ENCODE results near the gene PDE4A. TPM values are rescaled to one million over a fixed set of nuclear protein-coding genes. Genes with fewer than 3 reads are reported as not detected.

PDE4A gene
- polyA plus RNA-seq, 1 donor: 2.2 TPM

- Histone ChIP-seq H3K27me3 (ENCODE audit: control insufficient read depth, insufficient read depth, low read length) (peaks cover 89% of the 10 kb centered on the region), H3K36me3 (ENCODE audit: control insufficient read depth, insufficient read depth, low read length) (no peaks in the 10 kb centered on the region), H3K9me3 (ENCODE audit: control insufficient read depth, low read depth, low read length) (peaks cover 8% of the 10 kb centered on the region), H3K27ac (ENCODE audit: low read length) (no peak overlapping the region), H3K4me3 (ENCODE audit: low read length) (no peak overlapping the region), H3K4me1 (ENCODE audit: control insufficient read depth, insufficient read depth, low read length) (no peaks in the 10 kb centered on the region)
- WGBS (ENCODE audit: insufficient coverage, low lambda C conversion rate): no CpG with 5 or more reads among the region's 38 CpGs
- peak; percentile 58 to 60 for DNase-seq
Observed at GRCh38 chr19:10424011-10424637, 3.8 kb downstream of the PDE4A start.

GRCh38 chr19:10427169-10427568, 6.8 kb downstream of the PDE4A start:
- no peak overlapping the region for H3K27ac ChIP-seq (ENCODE audit: low read length)
- WGBS (ENCODE audit: insufficient coverage, low lambda C conversion rate): 80% methylated on average over 3 of the region's 6 CpGs
- H3K4me3 ChIP-seq (ENCODE audit: low read length): no peak overlapping the region
- peaks cover 8% of the 10 kb centered on the region for H3K4me1 ChIP-seq (ENCODE audit: control insufficient read depth, insufficient read depth, low read length)
- no peaks in the 10 kb centered on the region for H3K36me3 ChIP-seq (ENCODE audit: control insufficient read depth, insufficient read depth, low read length)
- H3K27me3 ChIP-seq (ENCODE audit: control insufficient read depth, insufficient read depth, low read length): peaks cover 88% of the 10 kb centered on the region
- peaks cover 9% of the 10 kb centered on the region for H3K9me3 ChIP-seq (ENCODE audit: control insufficient read depth, low read depth, low read length)
- no peak for DNase-seq

GRCh38 chr19:10428996-10429381, 8.7 kb downstream of the PDE4A start:
- Histone ChIP-seq H3K27me3 (ENCODE audit: control insufficient read depth, insufficient read depth, low read length) (peaks cover 85% of the 10 kb centered on the region), H3K36me3 (ENCODE audit: control insufficient read depth, insufficient read depth, low read length) (no peaks in the 10 kb centered on the region), H3K9me3 (ENCODE audit: control insufficient read depth, low read depth, low read length) (peaks cover 9% of the 10 kb centered on the region), H3K27ac (ENCODE audit: low read length) (no peak overlapping the region), H3K4me1 (ENCODE audit: control insufficient read depth, insufficient read depth, low read length) (peaks cover 8% of the 10 kb centered on the region), H3K4me3 (ENCODE audit: low read length) (no peak overlapping the region)
- no peak for DNase-seq
- 89% methylated on average over 4 of the region's 5 CpGs for WGBS (ENCODE audit: insufficient coverage, low lambda C conversion rate)

- DNase-seq: peak in 1 of 2 donors; percentile 25
- Histone ChIP-seq H3K27ac (ENCODE audit: low read length) (no peak overlapping the region), H3K9me3 (ENCODE audit: control insufficient read depth, low read depth, low read length) (peaks cover 4% of the 10 kb centered on the region), H3K4me1 (ENCODE audit: control insufficient read depth, insufficient read depth, low read length) (peaks cover 8% of the 10 kb centered on the region), H3K36me3 (ENCODE audit: control insufficient read depth, insufficient read depth, low read length) (no peaks in the 10 kb centered on the region), H3K4me3 (ENCODE audit: low read length) (peak overlapping the region; percentile 11), H3K27me3 (ENCODE audit: control insufficient read depth, insufficient read depth, low read length) (peaks cover 68% of the 10 kb centered on the region)
- no CpG with 5 or more reads among the region's 75 CpGs for WGBS (ENCODE audit: insufficient coverage, low lambda C conversion rate)
Observed at GRCh38 chr19:10430505-10431253, 10.3 kb downstream of the PDE4A start.

- peaks cover 4% of the 10 kb centered on the region for H3K9me3 ChIP-seq (ENCODE audit: control insufficient read depth, low read depth, low read length)
- H3K27ac ChIP-seq (ENCODE audit: low read length): no peak overlapping the region
- peak overlapping the region; percentile 11 for H3K4me3 ChIP-seq (ENCODE audit: low read length)
- DNase-seq: no peak
- 0% methylated on average over 2 of the region's 25 CpGs for WGBS (ENCODE audit: insufficient coverage, low lambda C conversion rate)
- no peaks in the 10 kb centered on the region for H3K36me3 ChIP-seq (ENCODE audit: control insufficient read depth, insufficient read depth, low read length)
- peaks cover 8% of the 10 kb centered on the region for H3K4me1 ChIP-seq (ENCODE audit: control insufficient read depth, insufficient read depth, low read length)
- H3K27me3 ChIP-seq (ENCODE audit: control insufficient read depth, insufficient read depth, low read length): peaks cover 61% of the 10 kb centered on the region
Observed at GRCh38 chr19:10431254-10431942, 11.1 kb downstream of the PDE4A start.

- no peak overlapping the region for H3K27ac ChIP-seq (ENCODE audit: low read length)
Observed at GRCh38 chr19:10431943-10432735, 11.8 kb downstream of the PDE4A start.

GRCh38 chr19:10432736-10433130, 12.4 kb downstream of the PDE4A start:
- Histone ChIP-seq H3K4me3 (ENCODE audit: low read length) (no peak overlapping the region), H3K27me3 (ENCODE audit: control insufficient read depth, insufficient read depth, low read length) (peaks cover 47% of the 10 kb centered on the region), H3K36me3 (ENCODE audit: control insufficient read depth, insufficient read depth, low read length) (no peaks in the 10 kb centered on the region), H3K4me1 (ENCODE audit: control insufficient read depth, insufficient read depth, low read length) (peaks cover 8% of the 10 kb centered on the region), H3K9me3 (ENCODE audit: control insufficient read depth, low read depth, low read length) (peaks cover 4% of the 10 kb centered on the region), H3K27ac (ENCODE audit: low read length) (no peak overlapping the region)
- WGBS (ENCODE audit: insufficient coverage, low lambda C conversion rate): no CpG with 5 or more reads among the region's 2 CpGs
- DNase-seq: no peak

More at GRCh38 chr19:10431943-10432735, 11.8 kb downstream of the PDE4A start:
- H3K4me3 ChIP-seq (ENCODE audit: low read length): peak overlapping the region; percentile 11
- H3K9me3 ChIP-seq (ENCODE audit: control insufficient read depth, low read depth, low read length): peaks cover 4% of the 10 kb centered on the region
- no CpG with 5 or more reads among the region's 64 CpGs for WGBS (ENCODE audit: insufficient coverage, low lambda C conversion rate)
- peak in 1 of 2 donors; percentile 46 for DNase-seq
- peaks cover 53% of the 10 kb centered on the region for H3K27me3 ChIP-seq (ENCODE audit: control insufficient read depth, insufficient read depth, low read length)
- H3K36me3 ChIP-seq (ENCODE audit: control insufficient read depth, insufficient read depth, low read length): no peaks in the 10 kb centered on the region
- peaks cover 8% of the 10 kb centered on the region for H3K4me1 ChIP-seq (ENCODE audit: control insufficient read depth, insufficient read depth, low read length)

- Histone ChIP-seq H3K4me3 (ENCODE audit: low read length) (no peak overlapping the region), H3K9me3 (ENCODE audit: control insufficient read depth, low read depth, low read length) (peaks cover 4% of the 10 kb centered on the region), H3K4me1 (ENCODE audit: control insufficient read depth, insufficient read depth, low read length) (peaks cover 8% of the 10 kb centered on the region), H3K27me3 (ENCODE audit: control insufficient read depth, insufficient read depth, low read length) (peaks cover 47% of the 10 kb centered on the region), H3K27ac (ENCODE audit: low read length) (no peak overlapping the region), H3K36me3 (ENCODE audit: control insufficient read depth, insufficient read depth, low read length) (no peaks in the 10 kb centered on the region)
- WGBS (ENCODE audit: insufficient coverage, low lambda C conversion rate): no CpG with 5 or more reads among the region's 10 CpGs
- no peak for DNase-seq
Observed at GRCh38 chr19:10433131-10433536, 12.8 kb downstream of the PDE4A start.

GRCh38 chr19:10439588-10439987, 19.2 kb downstream of the PDE4A start:
- Histone ChIP-seq H3K27ac (ENCODE audit: low read length) (no peak overlapping the region), H3K4me3 (ENCODE audit: low read length) (no peak overlapping the region), H3K36me3 (ENCODE audit: control insufficient read depth, insufficient read depth, low read length) (no peaks in the 10 kb centered on the region), H3K9me3 (ENCODE audit: control insufficient read depth, low read depth, low read length) (no peaks in the 10 kb centered on the region), H3K27me3 (ENCODE audit: control insufficient read depth, insufficient read depth, low read length) (no peaks in the 10 kb centered on the region), H3K4me1 (ENCODE audit: control insufficient read depth, insufficient read depth, low read length) (no peaks in the 10 kb centered on the region)
- WGBS (ENCODE audit: insufficient coverage, low lambda C conversion rate): no CpG with 5 or more reads among the region's 5 CpGs
- no peak for DNase-seq

GRCh38 chr19:10442698-10443097, 22.4 kb downstream of the PDE4A start:
- Histone ChIP-seq H3K4me3 (ENCODE audit: low read length) (no peak overlapping the region), H3K4me1 (ENCODE audit: control insufficient read depth, insufficient read depth, low read length) (no peaks in the 10 kb centered on the region)
- no CpG with 5 or more reads among the region's 3 CpGs for WGBS (ENCODE audit: insufficient coverage, low lambda C conversion rate)

More at GRCh38 chr19:10442698-10443097, 22.4 kb downstream of the PDE4A start:
- H3K9me3 ChIP-seq (ENCODE audit: control insufficient read depth, low read depth, low read length): no peaks in the 10 kb centered on the region
- no peak for DNase-seq
- no peak overlapping the region for H3K27ac ChIP-seq (ENCODE audit: low read length)
- H3K27me3 ChIP-seq (ENCODE audit: control insufficient read depth, insufficient read depth, low read length): no peaks in the 10 kb centered on the region
- H3K36me3 ChIP-seq (ENCODE audit: control insufficient read depth, insufficient read depth, low read length): no peaks in the 10 kb centered on the region
